A549 (cell line): Measurements from ENCODE around the gene IL6R.

Experiments
- EP300 ChIP-seq, 2 experiments: fragments of >200 bp; sonication (Bioruptor Twin); formaldehyde crosslinking; IDR thresholded peaks; 2 replicates in 1 of 2; 3 replicates in 1 of 2; pipeline ENCODE4 v1.6.1; 2016 to 2017
- RAD21 ChIP-seq, 2 experiments: fragments of >200 bp in 1 of 2; sonication (Bioruptor Twin) in 1 of 2; formaldehyde crosslinking in 1 of 2; IDR thresholded peaks in 1 of 2; conservative IDR thresholded peaks in 1 of 2; 2 replicates in 1 of 2; 3 replicates in 1 of 2; pipeline ENCODE4 v1.6.1; 2012 to 2018; ENCODE audit warnings: inconsistent platforms in 1 of 2
- TF ChIP-seq, protein P1 (sequence below): IDR thresholded peaks from 2 replicates; pipeline ENCODE4 v1.6.1; 2012
- TF ChIP-seq, protein P2 (sequence below): fragments of >200 bp; sonication (Bioruptor Twin); formaldehyde crosslinking; IDR thresholded peaks from 3 replicates; pipeline ENCODE4 v1.5.1; 2016

DNA sequence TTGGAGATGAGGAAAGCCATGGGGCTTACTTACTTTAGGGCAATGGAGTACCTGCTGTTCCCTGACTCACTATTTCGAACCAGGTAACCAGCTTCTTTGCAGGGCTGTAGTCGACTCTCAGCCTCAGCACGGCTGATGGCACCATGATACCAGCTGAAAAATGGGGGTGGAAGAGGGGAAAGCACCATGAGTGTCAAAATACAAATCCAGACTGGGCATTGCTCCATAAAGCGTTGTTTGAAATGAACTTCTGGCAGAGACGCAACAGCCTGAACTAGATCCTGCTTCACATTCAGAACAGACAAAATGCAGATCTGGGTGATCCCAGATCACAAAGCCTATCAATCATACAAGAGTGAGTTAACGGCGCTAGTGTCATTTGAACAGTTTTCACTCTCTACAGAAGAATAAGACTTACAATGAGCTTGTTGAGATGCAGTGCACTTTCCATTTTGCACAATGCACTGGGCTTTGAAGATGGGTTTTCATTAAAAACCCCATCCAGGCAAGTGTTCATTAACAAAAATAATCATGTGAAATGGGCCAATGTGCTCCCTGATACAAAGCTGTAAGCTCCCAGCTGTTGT lies 80.9 kb downstream of the IL6R start:
- TF ChIP-seq RAD21 (conservative IDR thresholded peaks at IDR 0.05 in 1 of 2, IDR thresholded peaks at IDR 0.05 in 1 of 2) (no peak), EP300 (IDR thresholded peaks at IDR 0.05) (no peak)
- TF ChIP-seq, protein P1, sequence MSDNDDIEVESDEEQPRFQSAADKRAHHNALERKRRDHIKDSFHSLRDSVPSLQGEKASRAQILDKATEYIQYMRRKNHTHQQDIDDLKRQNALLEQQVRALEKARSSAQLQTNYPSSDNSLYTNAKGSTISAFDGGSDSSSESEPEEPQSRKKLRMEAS, result no peak
- TF ChIP-seq, protein P2, sequence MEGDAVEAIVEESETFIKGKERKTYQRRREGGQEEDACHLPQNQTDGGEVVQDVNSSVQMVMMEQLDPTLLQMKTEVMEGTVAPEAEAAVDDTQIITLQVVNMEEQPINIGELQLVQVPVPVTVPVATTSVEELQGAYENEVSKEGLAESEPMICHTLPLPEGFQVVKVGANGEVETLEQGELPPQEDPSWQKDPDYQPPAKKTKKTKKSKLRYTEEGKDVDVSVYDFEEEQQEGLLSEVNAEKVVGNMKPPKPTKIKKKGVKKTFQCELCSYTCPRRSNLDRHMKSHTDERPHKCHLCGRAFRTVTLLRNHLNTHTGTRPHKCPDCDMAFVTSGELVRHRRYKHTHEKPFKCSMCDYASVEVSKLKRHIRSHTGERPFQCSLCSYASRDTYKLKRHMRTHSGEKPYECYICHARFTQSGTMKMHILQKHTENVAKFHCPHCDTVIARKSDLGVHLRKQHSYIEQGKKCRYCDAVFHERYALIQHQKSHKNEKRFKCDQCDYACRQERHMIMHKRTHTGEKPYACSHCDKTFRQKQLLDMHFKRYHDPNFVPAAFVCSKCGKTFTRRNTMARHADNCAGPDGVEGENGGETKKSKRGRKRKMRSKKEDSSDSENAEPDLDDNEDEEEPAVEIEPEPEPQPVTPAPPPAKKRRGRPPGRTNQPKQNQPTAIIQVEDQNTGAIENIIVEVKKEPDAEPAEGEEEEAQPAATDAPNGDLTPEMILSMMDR, result no peak
